ENCODE results near the gene PRDM4. TPM values are rescaled to one million over a fixed set of nuclear protein-coding genes. Genes with fewer than 3 reads are reported as not detected.

The PRDM4 gene
- total and polyA plus RNA-seq, 2 of the 13 experiments (the other 11 are each of a cell fraction or from before 2014, with no cell fraction given) = 9.9 to 15.3 TPM

GRCh38 chr12:107801150-107801549, 40.2 kb upstream of the PRDM4 start (continued):
- no peak for TF ChIP-seq RAD21 (CRISPR knock-in tag; IDR thresholded peaks at IDR 0.05)
- TF ChIP-seq GPBP1L1 (CRISPR knock-in tag; IDR thresholded peaks at IDR 0.05) = no peak
- TF ChIP-seq NFE2L2 (IDR thresholded peaks at IDR 0.05; ENCODE audit: low read length) = no peak
- no peak for TF ChIP-seq FOXO1 (CRISPR knock-in tag; IDR thresholded peaks at IDR 0.05)

GRCh38 chr12:107798580-107798979, 37.6 kb upstream of the PRDM4 start:
- H3K27me3 ChIP-seq (ENCODE audit: control insufficient read depth in 1 of 2, insufficient read depth in 2 of 2, low read length in 2 of 2) = no peaks in the 10 kb centered on the region
- 4% methylated on average over 3 of the region's 3 CpGs for WGBS (ENCODE audit: low lambda C conversion rate)

More at GRCh38 chr12:107798580-107798979, 37.6 kb upstream of the PRDM4 start:
- peaks cover 34% of the 10 kb centered on the region for H3K4me1 ChIP-seq (ENCODE audit: insufficient read depth, low read length)
- no peak overlapping the region; the same call in 1 of the 2 replicates for H3K4me2 ChIP-seq (ENCODE audit: low read depth, low read length)
- no peak for FAIRE-seq
- in situ Hi-C loops (cut with HindIII; ENCODE audit: extremely low pct_ligation_motif_present, low pct_unique_long_range_greater_than_20kb) = no loop called here
- CTCF ChIA-PET (ENCODE audit: low intra/inter-chr PET ratio, low total read pairs) = no interaction called here
- no peaks in the 10 kb centered on the region for H3K36me3 ChIP-seq (replicated peaks in 1 of 2; ENCODE audit: control insufficient read depth in 1 of 2, insufficient read depth in 2 of 2, low read length in 2 of 2)
- H3K79me2 ChIP-seq (ENCODE audit: insufficient read depth, low read length) = no peaks in the 10 kb centered on the region
- no peak overlapping the region for H3K4me3 ChIP-seq (replicated peaks in 1 of 3; ENCODE audit: insufficient read depth in 1 of 3, low read depth in 2 of 3, low read length in 3 of 3)
- POLR2A ChIA-PET = no interaction called here
- DNase-seq (ENCODE audit: low spot score) = peak; percentile 38
- H2AFZ ChIP-seq (ENCODE audit: low read length) = no peak overlapping the region
- TF ChIP-seq DNMT1 (CRISPR knock-in tag; IDR thresholded peaks at IDR 0.05) = no peak
- TF ChIP-seq HNF4A (CRISPR knock-in tag; IDR thresholded peaks at IDR 0.05) = peak; percentile 43; the same call in 1 of the 2 replicates
- TF ChIP-seq ZNF263 (CRISPR knock-in tag; IDR thresholded peaks at IDR 0.05) = no peak
- no peak for TF ChIP-seq CENPX (CRISPR knock-in tag; IDR thresholded peaks at IDR 0.05)
- no peak for TF ChIP-seq MYNN (CRISPR knock-in tag; IDR thresholded peaks at IDR 0.05; ENCODE audit: low read depth)
- TF ChIP-seq SAFB2 (CRISPR knock-in tag; IDR thresholded peaks at IDR 0.05; ENCODE audit: borderline replicate concordance, low read depth) = no peak
- no peak for TF ChIP-seq FOXP1 (IDR thresholded peaks at IDR 0.05)
- no peak for TF ChIP-seq FOXP1 (CRISPR knock-in tag; IDR thresholded peaks at IDR 0.05)
- no peak for TF ChIP-seq ETV6 (CRISPR knock-in tag; conservative IDR thresholded peaks at IDR 0.05)
- no peak for TF ChIP-seq PAX8 (CRISPR knock-in tag; IDR thresholded peaks at IDR 0.05; ENCODE audit: borderline replicate concordance)
- TF ChIP-seq PAXIP1 (CRISPR knock-in tag; conservative IDR thresholded peaks at IDR 0.05) = 0 out of 2 replicates have a peak, but pooled peaks have one; percentile 23
- TF ChIP-seq IRX3 (CRISPR knock-in tag; IDR thresholded peaks at IDR 0.05; ENCODE audit: borderline replicate concordance, low read depth) = no peak
- no peak for TF ChIP-seq ZFP36L2 (CRISPR knock-in tag; IDR thresholded peaks at IDR 0.05)
- TF ChIP-seq DRAP1 (CRISPR knock-in tag; IDR thresholded peaks at IDR 0.05) = no peak
- H3K9me3 ChIP-seq (ENCODE audit: low read length) = no peaks in the 10 kb centered on the region
- ATAC-seq = peak; percentile 56
- BruUV-seq (replicated peaks) = no TSS peak
- H3K27ac ChIP-seq (ENCODE audit: extremely low read length, insufficient read depth, low read length) = no peak overlapping the region
- H3K9ac ChIP-seq (ENCODE audit: insufficient read depth, low read depth, low read length) = no peak overlapping the region
- H4K20me1 ChIP-seq (ENCODE audit: insufficient read depth, low read length) = no peaks in the 10 kb centered on the region
- intact Hi-C loops (cut with micrococcal nuclease; ENCODE audit: unreplicated experiment) = no loop called here
